ENCODE results near the gene NDRG2.

Gene NDRG2

DNA sequence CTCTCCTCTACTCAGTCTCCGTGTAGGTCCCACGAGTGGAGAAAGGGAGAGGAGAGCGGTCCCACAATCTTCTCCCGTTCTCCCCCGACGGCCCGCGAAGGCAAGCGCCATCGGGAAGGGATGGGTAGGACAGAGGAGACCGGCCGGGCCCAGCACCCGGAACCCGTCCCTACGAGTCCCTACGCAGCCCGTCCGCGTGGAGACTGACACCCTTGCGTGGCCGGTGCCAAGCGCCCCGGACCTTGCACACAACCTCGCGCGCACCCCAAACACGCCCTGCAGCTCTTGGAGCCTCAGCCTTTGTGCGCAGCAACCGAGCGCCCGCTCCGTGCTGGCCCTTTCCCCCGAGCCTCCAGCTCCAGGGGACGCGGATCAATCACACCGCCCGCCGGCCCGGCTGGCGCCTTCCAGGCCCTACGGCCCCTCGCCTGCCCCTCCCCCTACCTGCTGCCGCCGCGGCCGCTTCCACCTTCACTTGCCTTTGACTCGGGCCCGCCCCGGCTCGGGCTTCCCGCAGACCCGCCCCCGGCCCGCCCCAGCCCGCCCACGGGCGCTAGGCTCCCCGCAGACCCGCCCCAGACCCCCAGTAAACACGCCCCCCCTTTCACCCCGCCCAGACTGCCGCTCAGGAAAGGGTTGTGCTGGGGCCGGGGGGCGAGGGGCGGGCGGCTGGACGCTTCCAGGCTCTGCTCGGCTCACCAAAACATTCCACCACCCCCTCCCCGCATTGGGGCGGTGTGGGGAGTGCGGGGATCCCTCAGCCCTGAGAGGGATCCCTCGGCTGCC is at the start of gene NDRG2:
Gene NDRG2 (minus strand): TSS at position 477 of the 786 bp plus-strand sequence. CDS start 1,746 bp downstream, outside the sequence.
- DNase-seq (ENCODE audit: low spot score): no peak

GRCh38 chr14:21073921-21074320 is 49.1 kb upstream of the NDRG2 start:
- DNase-seq (ENCODE audit: low spot score): no peak

GRCh38 chr14:21072781-21073339 is 48.0 kb upstream of the NDRG2 start:
- DNase-seq (ENCODE audit: low spot score): no peak

GRCh38 chr14:21072031-21072473 is 47.2 kb upstream of the NDRG2 start:
- no peak for DNase-seq (ENCODE audit: low spot score)

DNA sequence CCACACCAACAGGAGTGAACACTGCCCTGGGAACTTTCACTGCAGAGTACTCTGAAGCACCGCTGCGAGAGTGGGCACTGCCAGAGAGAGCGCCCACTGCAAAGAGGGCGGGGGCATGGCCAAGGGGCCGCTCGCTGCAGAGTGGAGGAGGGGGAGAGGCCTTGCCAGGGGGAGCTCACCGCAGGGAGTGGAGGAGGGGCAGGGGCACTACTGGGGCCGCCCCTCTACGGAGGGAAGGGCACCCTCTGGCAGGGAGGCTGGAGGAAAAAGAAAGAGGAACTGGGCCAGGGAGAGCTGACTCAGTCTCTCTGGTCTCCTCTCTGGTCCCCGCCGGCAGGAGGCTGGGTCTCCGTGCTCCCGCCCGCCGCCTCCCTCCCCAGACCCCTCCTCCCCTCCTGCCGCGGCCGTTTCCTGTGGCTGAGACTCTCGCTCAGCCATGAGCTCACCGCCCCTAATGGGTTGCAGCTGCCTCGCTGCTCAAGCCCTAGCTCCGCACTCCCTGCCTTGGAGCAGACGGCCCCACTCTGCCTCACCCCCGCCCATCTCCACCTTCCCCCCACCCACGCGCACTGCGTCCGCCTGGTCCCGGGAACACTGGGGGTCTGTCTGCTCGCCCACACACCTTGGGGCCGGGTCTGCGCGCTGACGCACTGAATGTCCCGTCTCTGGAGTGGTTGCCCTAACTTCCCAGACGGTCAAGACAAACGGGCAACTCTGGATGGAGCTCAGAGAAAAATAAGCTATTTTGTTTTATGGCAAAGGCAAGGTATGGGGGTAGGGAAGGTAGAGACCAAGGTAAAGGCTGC is 46.6 kb upstream of the NDRG2 start:
- peak; percentile 80 for DNase-seq (ENCODE audit: low spot score)

GRCh38 chr14:21070610-21071224 is 45.9 kb upstream of the NDRG2 start:
- no peak for DNase-seq (ENCODE audit: low spot score)

GRCh38 chr14:21070083-21070609 is 45.3 kb upstream of the NDRG2 start, which contains the start of gene ARHGEF40:
ARHGEF40 (plus strand) TSS chr14:21070304; CDS start chr14:21070397, 93 bp downstream.
- DNase-seq (ENCODE audit: low spot score): peak; percentile 17

GRCh38 chr14:21069388-21070082 is 44.7 kb upstream of the NDRG2 start:
- DNase-seq (ENCODE audit: low spot score): peak; percentile 23

- DNase-seq (ENCODE audit: low spot score): peak; percentile 74
Measured at GRCh38 chr14:21068521-21069387, 43.9 kb upstream of the NDRG2 start.

- DNase-seq (ENCODE audit: low spot score): peak; percentile 58
Measured at GRCh38 chr14:21066882-21067502, 42.1 kb upstream of the NDRG2 start.

GRCh38 chr14:21063479-21063878 is 38.6 kb upstream of the NDRG2 start:
- DNase-seq (ENCODE audit: low spot score): no peak

- DNase-seq (ENCODE audit: low spot score): no peak
Measured at GRCh38 chr14:21061347-21061668, 36.4 kb upstream of the NDRG2 start.

- no peak for DNase-seq (ENCODE audit: low spot score)
Measured at GRCh38 chr14:21060614-21061346, 35.9 kb upstream of the NDRG2 start.

GRCh38 chr14:21059842-21060613 is 35.2 kb upstream of the NDRG2 start:
- DNase-seq (ENCODE audit: low spot score): no peak

GRCh38 chr14:21058903-21059302 is 34.0 kb upstream of the NDRG2 start:
- DNase-seq (ENCODE audit: low spot score): no peak

- DNase-seq (ENCODE audit: low spot score): peak; percentile 16
Measured at GRCh38 chr14:21057803-21058675, 33.2 kb upstream of the NDRG2 start, which contains the start of gene RNASE8. RNASE8 (plus strand) TSS chr14:21057822; CDS start chr14:21057893, 71 bp downstream.

DNA sequence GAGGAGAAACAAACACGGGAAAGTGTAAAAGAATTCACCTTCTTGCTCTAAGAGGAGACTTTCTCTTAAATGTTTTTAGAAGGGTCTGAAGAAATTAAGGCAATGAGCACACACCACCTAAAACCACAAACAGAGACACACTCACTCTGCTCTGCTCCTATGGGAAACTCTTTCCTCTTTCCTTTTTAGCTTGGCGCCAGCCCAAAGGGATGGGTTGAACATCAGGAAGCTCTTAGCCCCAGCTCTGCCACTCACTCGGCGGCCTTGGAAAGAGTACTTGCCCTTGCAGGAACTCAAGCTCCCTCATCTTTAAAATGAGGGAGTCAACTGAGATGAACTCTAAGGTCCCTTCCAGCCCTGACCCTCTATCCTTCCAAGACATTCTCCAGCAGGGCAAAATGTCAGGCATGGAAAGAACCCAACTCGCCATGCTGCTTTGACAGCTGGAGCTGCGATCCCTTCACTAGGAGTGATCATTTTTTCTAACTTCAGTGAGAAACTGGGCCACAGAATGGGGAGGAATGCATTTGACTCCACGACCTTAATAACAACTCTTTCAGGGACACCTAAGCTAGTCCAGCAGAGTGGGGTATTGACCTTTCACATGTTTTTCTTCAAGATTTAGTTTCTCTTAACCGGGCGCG is 31.8 kb upstream of the NDRG2 start:
- no peak for DNase-seq (ENCODE audit: low spot score)

All from NAMALWA (cell line).